Measurements from ENCODE around the gene PDGFRB.

PDGFRB gene

DNA sequence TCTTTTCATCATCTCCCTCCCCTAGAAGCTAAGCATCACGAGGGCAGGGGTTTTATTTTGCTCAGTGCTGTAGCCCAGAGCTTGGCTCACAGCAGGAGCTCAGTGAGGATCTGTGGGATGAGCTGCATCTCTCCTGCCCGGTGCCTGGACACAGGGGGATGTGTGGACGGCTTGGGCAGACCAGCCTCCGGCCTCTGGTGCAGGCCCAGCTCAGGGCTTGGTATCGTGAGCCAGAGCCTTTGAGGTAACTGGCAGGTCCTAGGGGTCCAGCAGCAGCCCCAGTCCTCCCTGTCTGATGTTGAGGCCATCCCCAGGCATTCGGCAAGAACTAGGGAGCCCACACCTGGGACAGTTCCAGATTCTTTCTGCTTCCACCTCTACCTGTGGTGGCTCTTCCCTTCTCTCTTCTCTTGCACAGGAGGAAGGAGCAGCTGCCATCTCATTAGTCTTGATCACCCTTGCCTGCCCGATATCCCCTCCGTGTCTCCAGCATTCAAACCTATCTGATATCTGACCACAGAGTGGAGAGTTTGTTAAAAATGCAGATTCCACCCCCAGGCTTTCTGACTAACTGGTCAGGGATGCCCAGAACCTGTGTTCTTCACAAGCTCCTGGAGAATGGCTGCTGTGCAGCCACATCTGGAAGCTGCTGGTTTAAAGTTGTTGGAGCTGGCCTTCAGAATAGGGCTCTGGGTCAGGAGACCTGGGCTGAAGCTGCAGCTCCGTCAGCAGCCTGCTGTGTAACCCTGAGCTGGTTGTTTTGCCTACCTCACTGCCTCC is 26.3 kb upstream of the PDGFRB start:
- no peak for DNase-seq (ENCODE audit: low spot score)

DNA sequence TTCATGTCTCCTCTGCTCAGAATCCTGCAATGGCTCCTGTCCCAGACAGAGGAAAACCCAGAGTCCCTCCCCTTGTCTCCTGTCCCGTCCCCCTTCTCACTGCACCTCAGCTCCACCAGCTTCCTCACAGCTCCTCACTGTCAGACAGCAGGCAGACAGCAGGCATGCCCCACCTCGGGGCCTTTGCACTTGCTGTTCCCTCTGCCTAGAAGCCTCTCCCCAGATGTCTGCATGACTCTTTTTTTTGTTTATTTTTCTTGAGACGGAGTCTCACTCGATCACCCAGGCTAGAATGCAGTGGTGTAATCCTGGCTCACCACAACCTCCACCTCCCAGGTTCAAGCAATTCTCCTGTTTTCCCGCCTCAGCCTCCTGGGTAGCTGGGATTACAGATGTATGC is 25.4 kb upstream of the PDGFRB start:
- DNase-seq (ENCODE audit: low spot score), result no peak

DNA sequence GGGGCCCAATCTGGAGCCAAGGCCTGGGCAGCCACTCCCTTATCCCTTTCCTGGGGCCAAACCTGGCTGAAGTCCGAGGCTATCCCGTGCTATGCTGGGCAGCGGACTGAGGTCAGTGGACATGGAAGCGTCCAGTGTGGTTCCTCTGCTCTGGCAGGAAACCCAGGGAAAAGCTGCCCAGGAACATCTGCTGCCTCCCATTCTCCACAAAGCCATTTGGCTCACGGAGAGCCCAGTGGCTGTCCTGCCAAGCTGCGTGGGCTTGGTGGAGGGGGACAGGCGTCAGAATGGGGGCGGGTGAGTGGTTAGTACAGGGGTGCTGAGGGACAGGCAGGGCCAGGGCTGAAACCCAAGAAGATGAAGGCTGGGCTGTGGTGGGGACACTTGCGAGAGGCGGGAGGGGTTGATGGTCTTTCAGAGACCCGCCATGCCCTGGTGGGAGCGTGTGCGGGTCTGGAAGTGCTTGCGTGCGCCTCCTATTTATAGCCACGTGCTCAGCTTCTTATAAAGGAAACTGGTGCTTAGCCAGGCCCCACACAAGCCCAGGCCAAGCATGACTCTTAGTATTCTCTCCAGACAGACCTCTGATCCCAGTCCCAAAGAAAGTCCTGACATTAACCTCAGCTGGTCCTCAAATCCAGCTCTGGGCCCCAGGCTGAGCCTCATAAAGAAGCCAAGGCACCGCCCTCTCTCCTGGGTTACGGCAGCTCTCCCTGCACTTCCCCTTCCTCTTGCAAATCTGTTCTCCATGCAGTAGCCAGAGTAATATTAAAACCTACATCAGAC is 24.8 kb upstream of the PDGFRB start:
- no peak for DNase-seq (ENCODE audit: low spot score)

DNA sequence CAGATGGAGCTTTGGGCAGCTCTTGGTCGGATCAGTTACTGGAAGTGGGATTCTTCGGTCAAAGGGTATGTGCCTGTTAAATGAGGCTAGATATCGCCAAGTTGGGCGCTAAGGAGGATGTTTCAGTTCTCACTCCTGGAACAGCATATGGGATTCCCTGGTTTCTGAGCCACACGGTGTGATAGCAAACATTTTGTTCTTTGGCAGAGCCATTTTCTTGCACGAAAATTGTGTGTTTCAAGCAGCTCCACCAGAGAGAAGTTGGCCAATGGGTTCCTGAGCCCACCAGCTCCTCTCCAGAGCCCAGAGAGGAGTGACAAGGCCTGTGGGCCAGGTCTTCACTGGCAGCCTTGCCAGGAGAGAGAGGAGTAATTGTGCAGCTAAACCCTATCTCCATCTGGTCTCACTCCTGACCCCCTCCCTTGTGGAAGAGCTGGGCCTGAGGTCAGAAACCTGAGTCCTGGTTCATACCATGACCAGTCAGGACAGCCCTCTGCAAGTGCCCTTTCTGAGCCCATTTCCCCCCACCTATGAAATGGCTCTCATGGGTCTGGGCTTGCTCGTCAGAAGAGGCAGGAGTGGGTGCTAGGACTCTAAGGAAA is 23.5 kb upstream of the PDGFRB start:
- no peak for DNase-seq (ENCODE audit: low spot score)

DNA sequence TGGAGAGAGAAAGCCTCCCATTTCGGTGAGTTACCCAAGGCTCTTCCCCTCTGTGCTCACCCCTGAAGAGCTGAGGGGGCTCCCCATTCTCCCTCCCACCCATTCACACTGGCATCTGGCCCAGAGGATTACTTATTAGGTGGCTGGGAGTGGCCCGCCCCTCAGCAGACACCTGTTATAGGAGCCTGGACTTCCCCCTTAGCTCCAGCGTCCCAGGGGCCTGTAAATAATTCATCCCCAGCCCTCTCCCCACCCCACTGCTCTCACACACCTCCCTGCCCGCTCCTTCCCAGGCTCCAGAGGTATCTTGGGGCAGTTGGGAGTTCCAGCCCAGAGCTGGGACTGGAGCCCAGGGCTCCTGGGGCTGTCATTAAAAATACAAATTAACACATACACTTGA is 22.6 kb upstream of the PDGFRB start:
- DNase-seq (ENCODE audit: low spot score), result no peak

DNA sequence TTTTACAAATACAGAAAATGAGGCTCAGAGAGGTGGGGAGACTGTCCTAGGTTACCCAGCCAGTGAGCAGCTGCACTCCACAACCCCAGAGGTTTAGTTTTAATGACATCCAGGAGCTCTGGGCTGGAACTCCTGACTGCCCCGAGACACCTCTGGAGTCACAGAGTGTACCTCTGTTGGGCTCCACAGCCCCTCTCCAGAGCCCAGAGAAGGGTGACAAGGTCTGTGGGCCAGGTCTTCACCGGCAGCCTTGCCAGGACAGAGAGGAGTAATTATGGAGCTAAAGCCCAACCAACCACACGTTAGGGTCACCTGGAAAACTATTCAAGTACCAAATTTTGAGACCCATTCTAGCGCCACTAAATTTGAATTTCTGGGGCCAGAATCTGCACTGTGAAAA is 22.1 kb upstream of the PDGFRB start:
- no peak for DNase-seq (ENCODE audit: low spot score)

DNA sequence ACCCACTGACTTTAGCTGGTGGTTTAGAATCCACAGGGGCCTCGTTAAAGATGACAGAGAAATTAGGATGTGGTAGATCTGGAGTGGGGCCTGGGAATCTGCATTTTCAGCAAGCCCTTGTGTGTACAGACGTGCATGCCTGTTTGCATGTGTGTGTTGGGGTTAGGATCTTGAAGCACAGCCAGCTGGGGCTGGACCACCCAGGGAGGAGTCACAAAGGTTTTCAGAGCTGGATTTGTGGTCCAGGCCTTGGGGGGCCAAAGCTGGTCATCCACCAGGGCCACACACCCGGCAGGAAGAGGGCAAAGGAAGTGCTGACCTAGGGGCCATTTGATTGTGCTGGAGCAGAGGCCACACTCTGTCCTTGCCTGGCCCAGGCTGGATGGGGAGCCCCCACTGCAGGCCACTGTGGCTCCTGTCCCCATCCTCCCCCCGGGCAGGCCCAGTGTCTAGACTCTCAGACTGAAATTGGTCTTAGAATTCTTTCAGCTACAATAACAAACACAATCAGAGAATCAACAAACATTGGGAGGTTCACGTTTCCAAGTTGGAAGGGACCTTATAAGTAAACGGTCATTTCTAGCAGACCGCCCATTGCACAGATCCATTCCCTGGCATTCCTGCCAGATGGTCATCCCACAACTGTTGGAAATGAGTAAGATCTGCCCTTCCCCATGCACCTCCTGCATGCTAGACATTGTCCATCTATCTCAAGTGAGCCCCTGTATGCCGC is 21.3 kb upstream of the PDGFRB start:
- DNase-seq (ENCODE audit: low spot score), result no peak

DNA sequence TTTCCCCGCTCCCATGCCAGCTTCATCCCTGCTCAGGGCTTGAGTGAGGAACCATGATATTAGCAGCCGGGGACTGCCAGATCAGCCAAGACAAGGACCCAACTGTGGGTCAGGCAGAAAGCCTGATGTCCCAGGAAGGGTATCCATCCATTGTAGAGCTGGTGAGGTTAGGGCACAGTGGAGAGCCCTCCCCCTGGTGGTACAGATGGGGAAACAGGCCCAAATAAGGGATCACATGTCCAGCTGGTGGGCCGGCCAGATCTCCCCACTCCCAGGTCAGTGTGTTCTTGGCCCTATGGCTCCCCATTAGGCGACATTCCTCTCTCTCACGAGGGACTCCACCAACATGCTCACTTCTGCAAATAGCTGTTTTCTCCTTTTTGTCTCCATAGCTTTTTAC is 19.9 kb upstream of the PDGFRB start:
- DNase-seq (ENCODE audit: low spot score), result no peak

DNA sequence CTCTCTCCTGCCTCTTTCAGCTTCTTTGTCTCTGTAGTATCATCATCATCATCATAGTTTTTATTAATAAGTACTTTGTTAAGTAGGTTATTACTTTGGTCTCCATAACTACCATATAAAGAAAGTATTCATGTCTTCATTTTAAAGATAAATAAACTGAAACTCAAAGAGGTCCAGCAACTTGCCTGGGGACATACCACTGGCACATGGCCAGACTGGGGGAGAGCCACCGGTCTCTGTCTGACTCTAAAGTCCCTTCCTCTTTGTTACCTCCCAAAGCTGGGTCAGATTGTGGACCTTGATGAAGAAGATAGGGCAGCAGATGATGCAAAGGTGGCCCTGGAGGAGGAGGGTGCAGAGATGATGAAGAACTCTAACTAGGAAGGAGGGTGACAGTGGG is 19.4 kb upstream of the PDGFRB start:
- no peak for DNase-seq (ENCODE audit: low spot score)

DNA sequence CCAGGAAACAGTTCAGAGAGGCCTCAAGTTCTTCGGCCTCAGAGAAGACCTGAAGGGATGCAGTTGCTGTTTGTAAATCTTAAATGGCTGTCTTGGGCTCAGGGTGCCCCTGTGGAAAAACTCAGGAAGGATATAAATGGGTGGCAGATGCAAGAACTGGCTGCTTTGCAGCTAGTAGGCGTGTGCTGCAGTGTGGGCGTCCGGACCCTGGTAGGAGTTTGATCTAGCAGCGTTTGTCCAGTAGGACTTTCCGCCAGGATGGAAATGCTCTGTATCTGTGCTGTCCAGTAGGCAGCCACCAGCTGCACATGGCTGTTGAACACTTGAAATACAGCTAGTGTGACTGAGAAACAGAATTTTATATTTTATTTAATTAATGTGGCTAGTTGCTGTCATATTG is 18.6 kb upstream of the PDGFRB start:
- no peak for DNase-seq (ENCODE audit: low spot score)

DNA sequence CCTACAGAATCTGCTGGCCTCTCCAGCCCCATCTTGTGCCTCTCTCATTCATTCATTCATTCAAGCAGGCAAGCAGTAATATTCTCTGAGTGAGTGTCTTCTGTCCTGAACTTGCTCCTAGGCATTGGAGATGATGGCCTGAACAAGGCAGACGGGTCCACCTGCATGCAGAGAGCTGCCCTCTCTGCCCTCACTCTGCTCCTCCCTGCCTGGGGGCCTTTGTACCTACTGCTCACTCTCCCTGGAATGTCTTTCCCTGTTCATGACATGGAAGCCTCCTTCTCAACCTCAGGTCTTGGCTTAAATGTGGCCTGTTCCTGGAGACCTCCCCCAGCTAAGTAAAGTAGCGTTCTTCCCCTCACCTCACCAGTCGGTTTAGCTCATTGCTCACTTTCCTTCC is 17.5 kb upstream of the PDGFRB start:
- DNase-seq (ENCODE audit: low spot score), result no peak

DNA sequence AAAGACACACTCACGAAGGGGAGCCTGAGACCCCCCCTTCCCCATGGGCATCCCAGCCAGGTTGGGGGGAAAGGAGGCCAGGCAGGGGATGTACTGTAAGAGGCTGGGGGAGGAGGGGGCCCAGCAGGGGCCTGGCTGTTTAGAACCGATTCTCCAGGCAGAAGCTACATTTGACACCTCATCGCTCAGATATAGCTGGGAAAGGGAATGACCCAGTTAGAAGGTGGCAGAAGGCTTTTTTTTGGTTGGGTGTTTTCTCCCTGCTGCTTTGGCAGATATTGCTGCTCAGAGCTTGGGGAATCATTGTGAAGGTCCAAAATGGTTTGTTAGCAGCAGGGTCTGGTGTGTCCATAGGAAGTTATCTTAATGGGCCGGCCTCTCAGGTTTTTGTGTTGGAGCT is 16.9 kb upstream of the PDGFRB start:
- DNase-seq (ENCODE audit: low spot score), result no peak

DNA sequence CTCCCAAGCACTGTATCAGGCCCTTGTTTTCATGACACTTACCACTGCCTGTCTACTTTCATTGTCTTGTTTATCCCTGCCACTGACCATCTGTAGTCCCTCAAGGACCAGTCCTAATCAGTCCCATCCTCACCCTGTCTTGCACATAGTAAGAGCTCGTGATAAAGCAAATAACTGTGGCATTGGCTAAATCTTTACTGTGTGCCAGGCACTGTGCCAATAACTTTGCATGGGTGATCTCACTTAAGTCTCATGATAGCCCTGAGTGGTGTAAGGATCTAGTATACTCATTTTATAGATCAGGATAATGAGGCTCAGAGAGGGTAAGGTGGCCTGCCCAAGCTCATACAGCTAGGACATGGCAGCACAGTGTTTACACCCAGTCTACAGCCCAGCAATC is 16.5 kb upstream of the PDGFRB start:
- no peak for DNase-seq (ENCODE audit: low spot score)

DNA sequence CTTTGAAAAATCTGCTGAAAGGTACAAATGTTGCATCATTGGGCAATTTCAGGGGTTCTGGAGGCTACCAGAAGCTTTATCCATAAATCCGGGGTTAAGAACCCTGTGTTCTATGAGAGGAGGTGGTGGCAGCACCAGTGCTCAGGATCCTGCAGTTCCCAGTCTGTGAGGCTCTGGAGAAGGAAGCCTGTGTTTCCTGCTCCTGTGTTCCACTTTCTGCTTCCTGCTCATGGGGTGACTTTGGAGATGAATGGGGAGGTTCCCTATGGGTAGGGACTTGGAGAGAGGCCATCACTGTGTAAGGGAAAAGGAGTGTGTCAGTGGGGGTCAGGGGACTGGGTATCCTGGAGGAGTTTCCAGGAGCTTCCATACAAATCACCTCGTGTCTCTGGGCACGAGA is 13.2 kb upstream of the PDGFRB start:
- DNase-seq (ENCODE audit: low spot score), result no peak

DNA sequence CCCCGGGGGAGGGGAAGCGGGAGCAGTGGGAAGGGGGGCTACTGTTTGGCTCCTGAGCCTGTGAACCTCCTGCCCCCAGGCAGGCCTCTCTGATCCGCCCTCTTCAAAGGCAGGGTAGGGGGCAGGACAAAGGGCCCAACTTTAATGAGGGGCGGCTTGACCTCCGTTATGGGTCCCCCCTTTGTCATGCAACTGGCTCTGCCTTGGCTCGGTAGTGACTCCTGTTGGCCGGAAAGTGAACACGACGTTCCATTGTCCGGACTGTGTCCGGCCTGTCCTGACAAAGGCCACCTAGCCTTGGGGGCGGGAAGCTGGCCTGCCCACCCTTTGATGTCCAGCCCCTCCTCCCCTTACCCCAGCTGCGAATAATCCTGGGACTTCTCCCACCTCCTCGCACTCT is 12.3 kb upstream of the PDGFRB start:
- no peak for DNase-seq (ENCODE audit: low spot score)

DNA sequence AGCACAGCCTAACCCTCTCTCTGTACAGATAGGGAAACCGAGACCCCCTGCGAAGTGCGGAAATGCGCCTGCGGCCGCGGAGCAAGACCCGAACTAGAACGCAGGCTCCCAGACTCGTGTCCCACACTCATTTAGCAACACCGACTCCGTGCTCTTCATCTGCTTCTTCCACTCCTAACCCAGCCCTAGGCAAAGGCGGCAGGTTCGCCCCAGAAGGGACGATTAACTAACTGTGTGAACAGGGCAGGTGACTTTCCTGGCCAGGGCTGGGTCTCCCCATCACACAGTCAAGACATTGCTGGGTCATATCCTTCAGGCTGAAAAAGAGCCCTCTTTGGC is 11.8 kb upstream of the PDGFRB start:
- DNase-seq (ENCODE audit: low spot score), result no peak

DNA sequence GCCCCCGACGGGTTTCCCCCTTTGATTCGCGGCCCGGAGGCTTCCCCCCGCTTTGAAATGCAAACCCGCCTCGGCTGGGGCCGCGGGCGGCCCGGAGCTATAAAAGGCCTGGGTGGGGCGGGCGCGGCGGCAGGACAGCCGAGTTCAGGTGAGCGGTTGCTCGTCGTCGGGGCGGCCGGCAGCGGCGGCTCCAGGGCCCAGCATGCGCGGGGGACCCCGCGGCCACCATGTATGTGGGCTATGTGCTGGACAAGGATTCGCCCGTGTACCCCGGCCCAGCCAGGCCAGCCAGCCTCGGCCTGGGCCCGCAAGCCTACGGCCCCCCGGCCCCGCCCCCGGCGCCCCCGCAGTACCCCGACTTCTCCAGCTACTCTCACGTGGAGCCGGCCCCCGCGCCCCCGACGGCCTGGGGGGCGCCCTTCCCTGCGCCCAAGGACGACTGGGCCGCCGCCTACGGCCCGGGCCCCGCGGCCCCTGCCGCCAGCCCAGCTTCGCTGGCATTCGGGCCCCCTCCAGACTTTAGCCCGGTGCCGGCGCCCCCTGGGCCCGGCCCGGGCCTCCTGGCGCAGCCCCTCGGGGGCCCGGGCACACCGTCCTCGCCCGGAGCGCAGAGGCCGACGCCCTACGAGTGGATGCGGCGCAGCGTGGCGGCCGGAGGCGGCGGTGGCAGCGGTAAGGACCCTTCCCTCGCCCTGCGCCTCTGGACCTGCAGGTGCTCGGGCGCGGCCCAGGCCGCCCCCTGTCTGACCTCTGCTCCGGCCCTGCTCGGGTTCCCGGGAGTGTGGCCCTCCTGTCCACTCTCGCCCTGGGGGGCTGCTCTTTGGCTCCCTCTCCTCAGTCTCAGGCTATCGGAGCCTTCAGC is 11.2 kb upstream of the PDGFRB start, which contains the start of gene CDX1:
TSS of gene CDX1 (plus strand) at position 129 of the 862 bp plus-strand sequence. CDS start at position 228, 99 bp downstream.
- DNase-seq (ENCODE audit: low spot score), result no peak

DNA sequence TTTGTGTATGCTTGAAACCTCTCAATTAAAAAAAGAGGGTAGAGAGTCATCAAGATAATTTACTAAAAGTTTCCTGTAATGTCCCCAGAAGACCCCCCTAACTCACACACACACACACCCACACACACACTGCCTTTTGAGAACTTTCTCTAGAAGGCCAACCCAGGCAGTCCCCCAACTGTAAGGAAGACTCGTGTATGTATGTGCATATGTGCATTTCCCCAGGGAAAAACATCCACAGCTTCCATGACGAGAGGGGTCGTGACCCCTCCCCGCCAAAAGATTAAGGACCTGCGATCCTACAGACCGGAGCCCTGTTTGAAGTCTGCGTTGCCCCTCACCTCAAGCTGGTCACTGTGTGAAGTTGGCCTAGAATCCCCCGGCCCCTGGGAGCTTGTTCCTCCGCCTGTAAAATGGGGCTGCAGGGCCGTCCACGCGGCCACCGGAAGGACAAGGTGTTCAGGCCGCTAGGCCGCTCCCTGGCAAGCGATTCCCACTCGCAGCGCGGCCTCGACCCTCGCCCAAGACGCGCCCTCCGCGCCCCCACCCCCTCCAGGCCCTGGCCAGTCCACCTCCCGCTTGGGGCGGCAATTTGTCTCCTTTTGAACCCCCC is 10.5 kb upstream of the PDGFRB start:
- DNase-seq (ENCODE audit: low spot score), result no peak

DNA sequence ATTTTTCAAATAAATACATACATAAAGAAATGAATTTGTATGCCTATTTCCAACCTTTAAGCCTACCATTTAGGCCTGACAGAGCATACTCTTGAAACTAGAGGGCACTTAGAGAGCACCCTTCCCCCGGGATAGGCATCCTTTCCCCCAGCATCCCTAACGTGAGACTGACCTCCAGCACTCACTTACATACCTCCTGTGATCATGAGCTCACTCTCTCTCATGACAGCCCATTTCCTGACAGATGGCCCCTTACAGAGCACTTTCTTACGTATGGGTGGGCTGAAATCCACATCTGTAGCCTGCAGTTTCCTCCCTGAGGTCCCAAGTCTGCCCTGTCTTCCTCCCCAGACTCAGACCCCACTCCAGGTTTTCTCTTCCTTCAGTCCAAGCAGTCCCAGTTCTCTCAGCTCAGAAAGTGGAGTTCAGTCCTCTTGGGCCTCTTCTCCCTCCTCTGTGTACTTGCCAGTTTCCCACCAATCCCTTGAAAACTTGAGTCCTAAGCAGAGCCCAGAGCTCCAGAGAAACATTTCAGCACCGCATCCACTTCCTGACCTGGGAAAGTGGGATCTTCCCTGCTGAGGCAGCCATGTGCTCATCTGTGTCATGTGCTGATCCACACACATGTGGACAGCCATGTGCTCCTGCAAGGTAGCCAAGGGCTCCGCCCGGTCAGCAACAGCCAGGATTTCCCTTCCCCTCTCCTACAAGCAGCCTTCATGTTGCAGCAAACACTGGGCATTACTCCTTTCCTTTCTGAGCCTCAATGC is 8.8 kb upstream of the PDGFRB start:
- no peak for DNase-seq (ENCODE audit: low spot score)

DNA sequence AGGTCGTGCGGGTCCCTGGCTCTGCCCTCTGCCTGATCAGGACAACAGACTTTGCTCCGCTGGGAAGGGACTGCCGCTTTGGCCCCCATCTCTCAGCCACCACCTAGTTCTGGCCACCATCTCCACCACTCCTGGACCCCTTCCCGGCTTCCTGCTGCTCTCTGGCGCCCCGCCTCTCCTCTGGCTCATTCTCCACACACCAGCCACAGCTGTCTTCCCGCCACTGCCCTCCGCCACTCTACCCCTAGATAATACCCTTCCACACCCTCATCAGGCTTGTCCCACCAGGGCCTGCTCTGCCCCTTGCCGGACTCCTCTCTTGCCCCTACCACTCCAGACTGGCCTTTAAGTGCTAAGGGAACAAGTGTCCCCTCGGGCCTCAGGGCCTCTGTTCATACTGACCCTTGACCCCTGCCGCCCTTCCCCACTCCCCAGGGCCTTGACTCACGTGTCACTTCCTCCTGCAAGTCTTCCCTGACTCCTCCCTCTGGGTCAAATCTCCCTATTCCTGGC is 8.0 kb upstream of the PDGFRB start:
- no peak for DNase-seq (ENCODE audit: low spot score)

Data from activated CD4-positive, alpha-beta T cell treated with anti-CD3 and anti-CD28 coated beads, Interleukin-2, Interleukin-4, amounts not matched to agents 100 ng/mL and 50 ng/mL, durations not matched to agents 16 hours and 8 hours (primary cell).